GM19099 (cell line): ENCODE results near the gene NRXN3.

Source experiments
- POLR2A ChIP-seq: IDR thresholded peaks from 3 replicates; pipeline ENCODE4 v1.6.1; 2011; ENCODE audit warnings: low read depth; ENCODE audit not compliant: insufficient read length; ENCODE audit errors: extremely low read depth

NRXN3 gene

DNA sequence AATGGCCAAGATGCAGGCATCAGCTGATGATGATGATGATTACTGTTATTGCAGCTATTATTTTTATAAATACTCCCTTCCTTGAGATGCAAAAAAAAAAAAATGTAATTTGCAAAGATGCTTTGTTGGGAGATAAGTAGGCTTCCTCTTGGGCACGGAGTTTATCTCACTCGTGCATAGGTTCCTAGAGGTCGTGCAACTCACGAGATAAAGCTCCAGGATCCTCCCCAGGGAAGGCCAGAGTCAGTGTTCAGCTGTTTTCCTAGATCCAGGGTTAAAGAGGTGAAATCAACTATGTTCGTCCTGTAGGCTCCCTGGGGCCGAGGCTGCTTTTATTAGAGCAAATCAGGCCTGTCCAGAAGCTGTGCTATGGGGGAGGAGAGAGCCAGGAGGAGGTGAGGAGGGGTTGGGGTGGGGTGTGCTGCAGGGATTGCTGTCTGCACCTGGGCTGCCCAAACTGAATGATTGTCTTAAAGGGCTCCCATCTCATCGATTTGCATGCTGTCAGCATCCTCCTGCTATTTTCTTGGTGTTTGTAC is 270.3 kb downstream of the NRXN3 start:
- TF ChIP-seq POLR2A: no peak

DNA sequence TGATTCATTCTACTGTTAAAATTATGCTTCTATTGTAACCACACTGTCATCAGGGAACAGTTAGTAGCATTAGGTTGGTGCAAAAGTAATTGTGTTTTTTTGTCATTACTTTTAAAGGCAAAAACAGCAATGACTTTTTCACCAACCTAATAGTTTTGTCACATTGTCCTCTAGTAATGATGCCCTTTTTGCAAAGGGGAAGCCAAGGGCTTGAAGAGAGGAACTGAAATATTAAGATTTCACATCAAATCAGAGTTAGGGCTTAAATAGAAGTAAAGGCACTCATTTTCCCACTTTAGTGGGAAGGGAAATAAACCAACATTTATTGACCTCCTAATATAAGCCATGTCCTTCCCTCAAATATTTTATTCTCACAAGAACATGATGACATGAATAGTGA is 273.7 kb downstream of the NRXN3 start:
- TF ChIP-seq POLR2A: no peak

DNA sequence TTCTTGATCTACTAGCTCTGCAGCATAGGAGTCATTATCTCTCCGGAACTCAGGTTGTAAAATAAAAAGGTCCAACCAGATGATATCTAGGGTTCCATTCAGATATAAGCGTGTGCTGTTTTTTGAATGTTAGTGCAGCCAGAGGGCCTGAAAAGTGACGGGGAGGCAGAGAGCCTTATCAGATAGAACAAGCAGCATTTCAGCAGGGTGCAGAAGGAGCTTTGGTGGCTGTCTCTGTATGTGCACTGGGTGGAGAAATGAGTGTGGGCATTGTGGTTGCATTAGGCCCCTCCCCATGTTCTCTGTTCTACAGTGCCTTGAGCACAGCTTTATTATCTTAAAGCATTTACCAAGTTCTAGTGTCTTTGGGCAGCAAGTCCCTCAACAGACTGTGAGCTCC is 275.1 kb downstream of the NRXN3 start:
- no peak for TF ChIP-seq POLR2A

DNA sequence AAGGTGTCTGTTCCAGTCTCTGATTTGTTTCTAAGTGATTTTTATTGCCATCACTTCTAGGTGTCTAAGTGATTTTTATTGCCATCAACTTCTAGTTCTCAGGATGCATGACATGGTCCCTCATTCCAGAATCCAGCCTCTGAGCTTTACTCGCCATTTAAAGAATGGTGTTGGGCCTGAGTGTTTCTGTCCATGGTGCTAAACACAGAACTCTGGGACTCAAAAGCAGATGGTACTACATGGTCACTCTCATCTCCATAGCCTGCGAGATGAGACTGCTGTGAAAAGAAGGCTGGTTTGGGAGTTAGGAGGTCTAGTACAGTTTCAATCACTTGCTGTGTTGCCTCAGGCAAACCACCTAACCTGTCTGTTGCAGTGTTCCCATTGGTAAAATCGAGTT is 276.6 kb downstream of the NRXN3 start:
- no peak for TF ChIP-seq POLR2A

- TF ChIP-seq POLR2A: no peak
These were observed 278.3 kb downstream of the NRXN3 start for GRCh38 chr14:78448164-78449094.

- TF ChIP-seq POLR2A: no peak
These were observed 280.6 kb downstream of the NRXN3 start for GRCh38 chr14:78450669-78451318.

GRCh38 chr14:78451319-78451695 is 281.1 kb downstream of the NRXN3 start:
- no peak for TF ChIP-seq POLR2A

DNA sequence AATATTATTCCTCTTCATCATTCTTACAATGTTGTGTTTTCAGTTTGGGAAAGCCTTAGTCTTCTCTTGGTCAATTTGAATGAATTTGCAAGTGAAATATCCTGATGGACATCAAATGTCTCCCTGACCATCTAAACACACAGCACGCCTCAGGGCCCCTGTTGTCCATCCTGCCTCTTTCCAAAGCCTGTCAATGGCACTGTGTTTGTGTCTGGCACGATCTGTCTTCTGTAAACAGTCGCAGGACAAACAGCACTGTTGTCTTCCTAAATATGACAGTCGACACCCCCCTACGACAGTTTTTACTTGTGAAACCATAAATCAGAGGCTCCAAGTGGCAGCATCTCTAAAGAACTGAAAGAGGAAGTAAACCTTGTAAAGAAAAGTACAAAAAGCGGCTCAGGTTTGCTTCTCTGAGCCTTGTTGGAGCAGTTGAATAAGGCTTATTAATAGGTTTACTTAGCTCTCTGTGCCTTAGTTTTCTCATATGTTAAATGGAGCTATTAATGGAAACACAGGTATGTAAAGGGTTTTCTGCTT is 285.8 kb downstream of the NRXN3 start:
- no peak for TF ChIP-seq POLR2A

GRCh38 chr14:78469947-78470346 is 299.8 kb downstream of the NRXN3 start:
- TF ChIP-seq POLR2A: no peak

GRCh38 chr14:78479127-78479780 is 309.1 kb downstream of the NRXN3 start:
- no peak for TF ChIP-seq POLR2A

- TF ChIP-seq POLR2A: no peak
These were observed 313.9 kb downstream of the NRXN3 start for GRCh38 chr14:78484028-78484427.

DNA sequence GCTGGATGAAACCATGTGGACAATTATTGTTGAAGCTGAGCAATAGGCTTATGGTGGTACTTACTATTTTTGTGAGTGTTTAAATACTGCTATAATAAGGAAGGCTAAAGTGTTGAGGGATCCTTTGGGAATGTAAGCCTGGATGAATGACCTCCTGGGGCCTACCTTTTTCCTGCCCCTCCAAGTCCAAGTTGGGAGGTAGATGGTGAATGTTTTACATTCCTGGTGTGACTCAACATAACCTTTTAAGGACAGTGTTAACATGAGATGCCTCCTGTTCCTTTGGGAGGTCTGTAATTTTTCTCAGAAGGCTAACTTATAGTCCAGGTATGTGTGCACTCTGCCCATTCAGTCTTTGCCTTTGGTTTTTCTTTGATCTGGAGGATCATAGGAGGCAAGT is 315.9 kb downstream of the NRXN3 start:
- TF ChIP-seq POLR2A: no peak

DNA sequence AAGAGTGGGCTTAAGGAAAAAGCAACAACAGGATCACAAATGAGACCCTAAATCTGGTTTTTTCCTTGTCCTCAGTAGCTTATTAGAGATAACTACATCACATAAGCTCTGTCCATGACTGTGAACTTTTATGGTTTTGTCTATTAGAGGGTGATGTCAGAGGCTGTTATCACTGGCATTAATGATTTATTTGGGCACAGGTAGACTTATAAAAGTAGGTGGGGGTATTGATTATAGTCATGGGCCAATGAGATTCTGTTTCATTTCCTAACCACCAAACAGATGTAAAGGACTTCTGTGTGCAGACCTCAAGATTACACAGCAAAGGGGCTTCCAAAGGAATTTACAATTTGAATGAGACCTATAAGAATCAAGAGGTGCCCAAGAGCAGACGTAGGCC is 316.4 kb downstream of the NRXN3 start:
- no peak for TF ChIP-seq POLR2A

- no peak for TF ChIP-seq POLR2A
These were observed 318.8 kb downstream of the NRXN3 start for GRCh38 chr14:78488938-78489337.

DNA sequence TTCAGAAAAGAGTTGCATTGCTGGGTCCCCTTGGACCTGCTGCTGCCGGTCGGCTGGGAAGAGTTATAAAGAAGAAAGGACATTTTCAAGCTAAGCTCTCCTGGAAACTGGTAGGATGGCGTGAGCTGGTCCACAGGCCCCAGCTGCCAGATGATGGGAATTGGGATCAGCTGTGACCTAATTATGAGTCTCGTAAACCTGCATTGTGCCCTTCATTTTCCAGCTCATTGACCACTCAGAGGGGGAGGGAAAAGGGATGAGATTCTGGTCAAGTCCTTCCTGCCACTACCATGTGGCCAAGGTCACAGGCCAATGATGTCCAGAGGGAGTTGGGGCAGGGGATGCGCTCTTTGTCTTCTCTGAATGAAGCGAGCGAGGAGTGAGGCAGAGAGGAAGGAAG is 320.9 kb downstream of the NRXN3 start:
- TF ChIP-seq POLR2A: no peak
